ENCODE results near the gene TAF4.
"Not testable (repeated sequence)": the region's sequence is repeated elsewhere in the genome, so short reads cannot be mapped to it uniquely, and the experiment has no call there.

The TAF4 gene

DNA sequence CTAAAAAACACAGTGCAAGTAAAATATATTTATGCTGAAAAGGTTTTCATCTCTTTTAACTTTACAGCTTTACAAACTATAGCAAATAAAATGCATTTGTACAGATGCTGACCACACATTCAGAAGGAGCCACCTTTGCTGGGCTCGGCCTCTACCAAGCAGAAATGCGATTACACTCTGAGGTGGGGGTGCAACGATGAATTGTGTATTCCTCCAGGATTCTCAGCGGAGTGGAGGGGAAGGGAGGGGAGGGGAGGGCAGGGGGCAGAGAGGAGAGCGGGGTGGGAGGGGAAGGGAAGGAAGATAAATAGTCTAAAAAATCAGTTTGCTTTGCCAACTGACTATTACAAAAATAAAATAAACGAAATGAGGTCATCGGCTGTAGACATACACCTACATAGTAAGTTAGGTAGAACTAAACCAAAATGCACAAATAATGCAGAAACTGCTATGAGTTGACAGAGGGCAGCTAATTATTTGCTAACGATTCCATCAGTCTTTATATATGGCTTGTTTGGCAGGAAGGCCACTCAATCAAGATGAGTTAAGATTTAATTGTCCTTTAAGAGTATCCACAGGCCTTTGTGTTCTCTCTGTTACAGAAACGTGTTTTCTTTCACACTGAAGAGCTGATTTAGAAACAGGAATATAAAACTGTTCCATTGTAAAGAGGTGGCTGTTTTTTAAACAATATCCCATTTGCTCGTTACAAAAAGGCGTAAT lies 90.1 kb downstream of the TAF4 start:
- no peak for DNase-seq

DNA sequence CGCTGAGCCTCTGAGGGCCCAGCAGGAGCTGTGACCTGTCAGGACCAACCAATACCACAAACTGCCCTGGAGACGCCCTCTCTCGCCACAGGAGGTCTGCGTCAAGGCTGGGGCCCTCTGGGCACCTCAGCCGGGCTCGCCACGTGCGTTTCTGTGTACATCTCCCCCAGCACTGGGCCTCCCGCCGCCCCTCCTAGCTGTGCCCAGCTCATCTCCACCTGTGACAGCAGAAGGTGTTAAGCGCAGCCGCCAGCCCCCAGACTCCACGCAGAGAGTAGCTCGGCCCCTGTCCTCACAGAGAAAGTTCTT lies 91.4 kb downstream of the TAF4 start:
- no peak for DNase-seq

DNA sequence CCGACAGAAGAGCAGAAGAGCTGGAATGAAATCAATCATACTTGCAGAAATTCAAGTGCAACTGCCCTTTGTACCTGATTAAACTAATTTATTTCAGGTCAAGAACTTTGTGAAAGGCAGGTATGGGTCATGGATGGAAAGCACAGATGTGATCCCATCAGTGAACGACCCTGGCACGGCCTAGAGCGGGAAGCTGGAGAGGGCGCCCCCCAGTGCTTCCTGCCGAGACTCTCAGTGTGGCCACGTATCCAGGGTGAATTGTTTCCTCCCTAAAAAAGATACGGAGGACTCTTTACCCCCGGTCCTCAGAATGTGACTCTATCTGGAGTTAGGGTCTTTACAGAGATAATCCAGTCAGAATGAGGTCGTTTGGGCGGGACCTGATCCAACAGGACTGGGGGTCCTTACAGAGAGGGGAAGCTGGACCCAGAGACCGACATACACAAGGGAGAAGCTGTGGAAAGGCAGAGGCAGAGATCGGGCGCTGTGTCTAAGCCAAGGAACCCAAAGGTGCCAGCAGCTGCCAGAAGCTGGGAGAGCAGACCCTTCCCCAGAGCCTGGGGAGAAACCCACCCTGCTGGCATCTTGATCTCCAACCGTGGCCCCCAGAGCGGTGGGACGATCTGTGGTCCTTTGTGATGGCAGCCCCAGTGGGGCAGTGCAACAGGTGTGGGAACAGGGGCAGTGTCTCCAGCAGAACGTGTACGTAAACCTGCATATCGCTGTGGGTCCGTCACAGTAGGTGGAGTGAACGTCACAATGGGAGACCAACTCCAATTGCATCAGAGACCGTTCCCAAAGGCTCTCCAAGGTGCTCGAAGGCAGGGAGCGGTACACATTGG lies 91.9 kb downstream of the TAF4 start:
- no peak for DNase-seq

DNA sequence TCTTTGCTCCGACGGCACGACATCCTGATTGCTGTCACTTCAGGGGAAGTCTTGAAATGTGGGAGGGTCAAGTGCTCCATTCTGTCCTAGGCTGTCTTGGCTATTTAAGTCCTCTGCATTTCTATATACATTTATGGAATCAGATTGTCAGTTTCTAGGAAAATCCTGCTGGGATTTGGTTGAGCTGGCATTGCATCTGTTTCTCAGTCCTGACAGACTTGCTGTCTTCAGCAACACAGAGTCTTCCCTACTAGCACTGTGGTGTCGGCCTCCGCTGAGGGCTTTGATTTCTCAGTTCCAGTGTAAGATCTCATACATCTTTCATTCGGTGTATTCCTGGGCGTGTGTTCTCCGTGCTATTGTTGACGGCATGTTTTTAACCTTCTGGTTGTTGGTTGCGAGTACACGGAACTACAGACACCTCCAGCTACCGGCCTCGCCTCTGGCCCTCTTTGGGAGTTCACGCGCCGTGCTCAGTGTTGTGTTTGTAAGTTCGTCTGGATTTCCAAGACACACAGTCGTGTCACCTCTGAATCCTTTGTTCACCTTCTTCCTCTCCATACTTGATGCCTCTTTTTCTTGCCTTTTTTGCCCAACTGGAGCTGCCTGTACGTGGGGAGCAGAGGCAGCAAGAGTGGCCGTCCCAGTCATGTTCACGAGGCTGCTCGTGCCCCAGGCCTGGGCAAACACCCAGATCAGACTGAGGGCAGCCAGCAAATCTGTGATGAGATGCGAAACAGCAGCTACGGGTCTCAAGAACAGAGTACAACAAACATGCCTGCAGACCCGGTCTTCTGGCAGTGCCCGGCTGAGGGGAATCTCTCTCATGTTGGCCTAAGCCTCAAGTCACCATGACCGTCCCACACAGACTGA lies 92.8 kb downstream of the TAF4 start:
- DNase-seq, result no peak

DNA sequence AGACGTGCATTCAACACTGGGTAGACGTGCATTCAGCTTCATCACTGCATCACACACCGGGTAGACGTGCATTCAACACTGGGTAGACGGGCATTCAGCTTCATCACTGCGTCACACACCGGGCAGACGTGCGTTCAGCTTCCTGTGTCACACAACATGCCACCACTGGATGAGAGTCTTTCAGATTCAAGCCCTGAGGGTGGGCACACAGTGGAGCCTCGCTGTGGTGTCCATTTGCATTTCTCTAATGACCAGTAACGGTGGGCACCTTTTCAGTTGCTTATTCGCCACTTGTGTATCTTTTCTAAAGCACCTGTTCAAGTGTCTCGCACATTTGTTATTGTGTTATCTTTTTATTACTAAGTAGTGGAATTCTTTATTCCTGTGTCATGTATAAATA lies 94.1 kb downstream of the TAF4 start:
- not testable (repeated sequence) for DNase-seq

DNA sequence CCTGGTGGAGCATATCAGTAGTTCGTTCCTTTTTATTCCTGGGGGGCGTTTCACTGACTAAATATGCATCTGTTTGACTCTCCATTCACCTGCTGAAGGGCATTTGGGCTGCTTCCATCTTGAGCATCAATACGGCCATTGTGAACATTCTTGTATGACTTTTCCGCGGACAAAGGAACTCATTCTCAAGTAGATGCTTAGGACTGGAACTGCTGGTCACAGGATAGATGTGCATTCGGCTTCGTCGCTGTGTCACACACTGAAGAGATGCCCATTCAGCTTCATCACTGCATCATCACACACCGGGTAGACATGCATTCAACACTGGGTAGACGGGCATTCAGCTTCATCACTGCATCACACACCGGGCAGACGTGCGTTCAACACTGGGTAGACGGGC lies 95.3 kb downstream of the TAF4 start:
- DNase-seq, result no peak

DNA sequence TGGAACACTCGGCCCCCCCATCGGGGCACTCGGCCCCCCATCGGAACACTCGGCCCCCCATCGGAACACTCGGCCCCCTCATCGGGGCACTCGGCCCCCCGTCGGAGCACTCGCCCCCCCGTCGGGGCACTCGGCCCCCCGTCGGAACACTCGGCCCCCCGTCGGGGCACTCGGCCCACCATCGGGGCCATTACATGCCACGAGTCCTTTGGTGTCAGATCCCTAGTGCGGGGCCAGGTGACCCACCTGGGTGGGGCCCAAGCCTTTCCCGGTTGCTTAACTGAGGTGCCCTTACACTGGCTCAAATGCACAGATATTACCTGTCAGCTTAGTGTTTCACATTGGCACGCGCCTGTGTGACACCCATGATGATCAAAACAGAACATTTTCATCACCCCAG lies 95.9 kb downstream of the TAF4 start:
- no peak for DNase-seq

DNA sequence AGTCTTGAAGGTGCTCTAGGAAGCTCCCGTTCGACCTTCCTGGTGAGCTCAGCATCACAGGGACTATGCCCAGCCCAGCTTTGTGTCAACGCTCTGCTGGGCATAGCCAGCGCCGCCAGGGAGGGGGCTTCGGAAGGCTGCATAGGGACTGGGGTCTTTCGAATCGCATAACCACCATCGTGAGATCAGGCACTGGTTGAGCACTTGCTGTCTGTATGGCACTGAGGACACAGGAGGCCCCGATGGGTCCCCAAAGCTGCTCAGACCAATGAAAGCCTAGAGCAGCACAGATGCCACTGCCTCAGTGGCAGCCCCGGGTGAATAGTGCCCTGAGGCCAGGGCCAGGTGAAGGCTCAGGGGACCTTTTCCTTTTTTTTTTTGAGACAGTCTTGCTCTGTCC lies 96.7 kb downstream of the TAF4 start:
- no peak for DNase-seq

DNA sequence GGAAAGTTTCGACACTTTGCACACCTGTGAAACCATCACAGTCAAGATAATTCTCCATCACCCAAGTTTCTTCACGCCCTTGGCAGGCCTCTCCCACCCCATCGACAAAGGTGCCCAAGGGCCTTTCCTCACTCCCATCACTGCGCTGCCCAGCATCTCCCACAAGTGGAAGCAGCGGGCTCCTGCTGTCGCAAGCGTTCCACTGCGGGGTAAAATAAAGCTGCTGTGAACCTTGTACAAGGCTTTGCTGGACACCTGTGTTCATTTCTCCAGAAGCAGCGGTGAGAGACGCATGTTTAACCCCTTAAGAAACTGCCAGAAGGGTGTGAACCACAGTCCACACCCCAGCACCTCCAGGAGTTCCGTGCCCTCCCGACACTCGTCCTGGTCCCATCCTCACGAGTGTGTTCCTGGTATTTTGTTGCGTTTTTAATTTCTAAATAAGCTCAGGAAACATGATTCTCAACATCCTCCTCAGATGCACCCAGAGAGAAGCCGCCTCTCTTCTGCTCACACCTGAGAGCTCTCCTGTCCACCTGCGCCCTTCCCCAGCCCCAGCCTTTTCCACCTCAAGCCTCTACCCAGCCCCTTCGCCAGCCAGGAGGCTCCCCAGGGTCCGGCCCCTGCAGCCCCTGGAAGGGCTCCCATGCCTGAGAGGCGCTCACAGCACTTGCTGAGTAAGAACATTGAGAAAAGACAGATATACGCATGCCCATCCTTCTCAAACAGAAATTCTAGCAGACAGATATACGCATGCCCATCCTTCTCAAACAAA lies 97.5 kb downstream of the TAF4 start:
- no peak for DNase-seq

DNA sequence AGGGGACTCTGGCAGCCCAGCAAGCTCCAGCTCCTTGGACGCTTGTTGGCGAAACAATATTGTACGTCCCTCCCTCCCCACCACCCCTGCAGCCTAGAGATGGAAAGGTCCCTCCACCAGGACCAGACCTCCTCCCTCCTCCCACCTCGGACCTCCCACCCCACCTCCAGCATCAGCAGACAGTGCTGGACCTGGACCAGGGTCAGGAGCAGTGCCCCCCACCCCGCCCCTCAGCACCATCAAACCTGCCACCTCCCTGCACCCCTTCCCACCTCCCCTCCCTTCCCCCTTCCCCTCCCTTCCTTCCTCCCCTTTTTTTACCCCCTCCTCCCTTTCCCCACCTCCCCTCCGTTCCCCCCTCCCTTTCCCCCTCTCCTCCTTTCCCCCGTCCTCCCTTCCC lies 98.4 kb downstream of the TAF4 start:
- DNase-seq, result no peak

DNA sequence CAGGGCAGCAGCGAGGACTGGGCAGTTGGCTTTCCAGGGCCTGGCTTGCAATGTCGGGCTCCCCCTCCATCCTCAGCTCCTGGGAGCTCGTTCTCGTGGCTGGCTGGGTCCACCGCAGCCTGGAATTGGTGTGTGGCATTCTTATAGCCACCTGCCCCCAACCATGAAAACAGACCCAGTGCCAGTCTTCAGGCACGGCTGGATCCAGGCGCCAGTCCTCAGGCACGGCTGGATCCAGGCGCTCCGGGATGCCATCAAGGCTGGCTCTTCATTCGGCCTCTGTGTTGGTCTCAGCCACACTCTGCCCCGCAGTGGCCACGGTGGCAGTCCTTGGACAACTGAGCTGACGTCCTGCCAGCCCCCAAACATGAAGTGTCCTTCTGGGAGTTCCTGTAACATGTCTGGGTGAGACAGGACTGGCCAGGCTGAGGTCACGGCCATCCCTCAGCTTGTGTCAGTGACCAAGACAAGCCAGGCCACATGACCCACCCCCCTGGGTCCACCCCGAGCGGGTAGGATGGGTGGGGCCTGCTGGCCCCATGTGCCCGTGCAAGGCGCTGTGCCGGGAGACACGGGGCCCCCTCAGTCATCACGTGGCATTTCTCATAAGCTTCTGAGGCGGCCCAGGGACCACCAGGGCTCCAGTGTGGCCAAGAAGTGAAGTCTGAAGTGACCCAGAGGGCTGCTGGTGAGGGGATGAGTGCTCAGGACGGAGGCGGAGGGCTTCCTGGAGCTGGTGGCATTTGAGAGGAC lies 99.0 kb downstream of the TAF4 start:
- DNase-seq, result no peak

DNA sequence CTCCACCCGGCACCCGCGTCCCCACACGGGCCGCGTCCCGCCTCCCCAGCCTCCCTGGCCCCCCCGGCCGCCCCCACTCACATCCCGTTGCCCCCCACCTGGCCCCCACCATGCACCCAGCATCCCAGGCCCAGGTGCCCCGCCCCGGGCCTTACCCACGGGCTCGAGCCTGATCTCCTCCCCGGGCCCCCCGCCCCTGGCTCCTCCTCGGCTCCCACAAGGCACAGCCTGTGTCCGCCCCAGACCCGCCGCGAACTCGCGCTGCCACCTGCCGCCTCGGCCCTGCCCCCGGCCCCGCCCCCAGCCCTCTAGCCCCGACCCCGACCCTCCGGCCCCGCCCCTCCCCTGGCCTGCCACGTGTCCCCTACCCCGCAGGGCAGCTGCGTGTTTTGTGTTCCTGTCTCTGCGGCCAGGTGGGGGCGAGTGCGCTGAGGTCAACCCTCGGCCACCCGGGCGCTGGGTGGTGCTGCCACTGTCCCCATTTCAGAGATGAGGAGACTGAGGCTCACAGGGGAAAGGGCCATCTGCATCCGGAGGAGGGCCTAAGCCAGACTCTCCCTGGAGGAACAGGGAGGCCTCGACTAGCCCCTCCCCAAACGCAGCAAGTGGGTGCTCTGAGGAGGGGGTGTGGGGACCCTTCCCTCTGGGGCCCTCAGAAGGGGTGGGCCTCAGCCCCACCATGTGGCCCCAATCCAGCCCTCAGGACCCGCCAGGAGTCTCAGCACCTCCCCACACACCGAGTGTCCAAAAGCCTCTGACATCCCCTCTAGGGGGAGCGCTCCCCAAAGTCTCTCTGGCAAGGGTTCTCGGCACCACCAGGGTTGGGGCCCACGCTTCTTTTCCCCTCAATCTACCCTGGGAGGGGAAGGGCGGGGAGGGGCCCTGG lies 99.8 kb downstream of the TAF4 start:
- DNase-seq, result no peak

DNA sequence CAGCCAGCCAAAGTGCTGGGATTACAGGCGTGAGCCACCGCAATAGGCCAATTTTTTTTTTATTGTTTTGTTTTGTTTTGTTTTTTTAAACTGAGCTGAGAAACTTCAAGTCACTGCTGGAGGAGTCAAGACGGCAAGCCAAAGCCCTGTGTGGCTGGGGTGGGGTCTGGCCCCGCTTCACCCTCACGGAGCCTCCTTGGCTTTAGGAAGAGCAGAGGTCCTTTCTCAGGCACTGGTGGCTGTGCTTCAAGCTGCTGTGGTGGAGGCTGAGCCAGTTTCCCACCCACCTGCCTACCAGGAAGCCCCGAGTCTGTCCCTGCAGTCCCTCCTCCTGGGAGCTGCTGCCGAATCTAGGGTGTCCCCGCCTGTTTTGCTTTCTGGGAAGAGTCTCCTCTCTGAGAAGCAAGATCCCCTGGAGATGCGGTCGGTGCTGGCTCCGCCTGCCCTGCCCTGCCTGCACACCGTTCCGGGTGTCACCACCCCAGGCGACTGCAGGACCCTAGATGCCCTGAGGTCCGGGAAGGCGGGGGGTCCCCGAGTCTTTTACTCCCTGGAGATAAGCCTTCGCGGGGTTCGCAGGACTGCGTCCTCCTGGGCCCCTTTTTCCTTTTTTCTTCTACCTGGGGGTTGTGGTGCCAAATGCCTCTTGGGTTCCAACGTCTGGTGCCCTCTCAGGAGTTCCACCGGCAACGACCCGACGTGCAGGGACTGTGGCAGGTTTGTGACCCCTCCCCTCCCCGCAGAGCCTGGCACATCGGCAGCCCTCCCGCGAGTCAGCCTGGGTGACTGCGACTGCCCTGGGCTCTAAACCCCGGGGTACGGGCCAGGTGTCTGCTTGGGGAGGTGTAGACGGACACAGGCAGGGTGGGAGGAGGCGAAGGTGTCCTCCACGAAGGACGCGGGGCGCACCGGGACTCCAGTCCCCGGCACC lies 100.7 kb downstream of the TAF4 start:
- DNase-seq, result no peak

DNA sequence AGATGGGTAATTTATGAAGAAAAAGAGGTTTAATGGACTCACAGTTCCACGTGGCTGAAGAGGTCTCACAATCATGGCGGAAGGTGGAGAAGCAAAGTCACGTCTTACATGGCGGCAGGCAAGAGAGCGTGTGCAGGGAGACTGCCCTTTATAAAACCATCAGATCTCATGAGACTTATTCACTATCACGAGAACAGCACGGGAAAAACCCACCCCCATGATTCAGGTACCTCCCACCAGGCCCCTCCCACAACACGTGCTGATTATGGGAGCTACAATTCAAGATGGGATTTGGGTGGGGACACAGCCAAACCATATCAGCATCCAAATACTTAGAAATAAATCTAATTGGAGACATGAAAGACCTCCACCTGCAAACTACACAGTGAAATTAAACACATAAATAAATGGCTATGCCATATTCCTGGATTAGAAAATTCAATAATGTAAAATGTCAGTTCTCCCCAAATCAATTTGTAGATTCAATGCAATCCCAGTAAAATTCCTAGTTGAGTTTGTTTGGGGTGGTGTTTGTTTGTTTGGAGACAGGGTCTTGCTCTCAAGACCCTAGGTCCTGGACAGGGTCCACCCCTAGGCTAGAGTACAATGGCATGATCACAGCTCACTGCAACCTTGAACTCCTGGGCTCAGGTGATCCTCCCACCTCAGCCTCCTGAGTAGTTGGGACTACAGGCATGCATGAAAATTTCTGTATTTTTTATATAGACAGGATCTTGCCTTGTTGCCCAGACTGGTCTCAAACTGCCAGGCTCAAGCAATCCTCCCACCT lies 101.6 kb downstream of the TAF4 start:
- no peak for DNase-seq

DNA sequence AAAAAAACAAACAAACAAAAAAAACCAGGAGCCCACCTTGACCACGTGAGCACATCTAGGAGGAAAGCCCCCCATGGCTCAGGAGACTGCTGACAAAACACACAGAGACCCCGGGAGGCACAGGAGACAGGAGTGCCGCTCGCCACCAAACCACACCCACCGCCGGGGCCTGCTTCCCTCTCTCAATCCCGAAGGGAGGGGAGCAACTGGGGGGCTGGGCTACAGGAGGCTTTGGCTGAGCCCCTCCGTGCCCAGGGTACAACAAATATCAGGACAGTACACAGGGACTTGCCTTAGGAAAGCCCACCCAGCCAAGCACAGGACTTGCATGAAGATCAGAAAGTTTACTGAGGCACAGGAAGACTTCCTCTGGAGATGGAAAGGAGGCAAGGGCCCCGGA lies 102.5 kb downstream of the TAF4 start:
- no peak for DNase-seq

DNA sequence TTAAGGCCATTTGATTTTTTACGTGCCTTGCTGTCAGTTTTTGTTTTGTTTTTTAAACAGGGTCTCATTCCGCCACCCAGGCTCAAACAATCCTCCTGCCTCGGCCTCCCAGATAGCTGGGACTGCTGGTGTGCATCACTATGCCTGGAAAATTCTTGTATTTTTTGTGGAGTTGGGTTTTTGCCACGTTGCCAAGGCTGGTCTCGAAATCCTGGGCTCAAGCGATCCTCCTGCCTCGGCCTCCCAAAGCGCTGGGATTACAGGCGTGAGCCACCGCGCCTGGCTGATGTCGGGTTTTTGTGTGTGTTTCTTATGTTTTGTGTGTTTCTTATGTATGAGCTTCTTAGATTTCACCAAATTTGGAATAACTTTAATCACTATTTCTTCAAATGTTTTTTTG lies 104.8 kb downstream of the TAF4 start:
- no peak for DNase-seq

DNA sequence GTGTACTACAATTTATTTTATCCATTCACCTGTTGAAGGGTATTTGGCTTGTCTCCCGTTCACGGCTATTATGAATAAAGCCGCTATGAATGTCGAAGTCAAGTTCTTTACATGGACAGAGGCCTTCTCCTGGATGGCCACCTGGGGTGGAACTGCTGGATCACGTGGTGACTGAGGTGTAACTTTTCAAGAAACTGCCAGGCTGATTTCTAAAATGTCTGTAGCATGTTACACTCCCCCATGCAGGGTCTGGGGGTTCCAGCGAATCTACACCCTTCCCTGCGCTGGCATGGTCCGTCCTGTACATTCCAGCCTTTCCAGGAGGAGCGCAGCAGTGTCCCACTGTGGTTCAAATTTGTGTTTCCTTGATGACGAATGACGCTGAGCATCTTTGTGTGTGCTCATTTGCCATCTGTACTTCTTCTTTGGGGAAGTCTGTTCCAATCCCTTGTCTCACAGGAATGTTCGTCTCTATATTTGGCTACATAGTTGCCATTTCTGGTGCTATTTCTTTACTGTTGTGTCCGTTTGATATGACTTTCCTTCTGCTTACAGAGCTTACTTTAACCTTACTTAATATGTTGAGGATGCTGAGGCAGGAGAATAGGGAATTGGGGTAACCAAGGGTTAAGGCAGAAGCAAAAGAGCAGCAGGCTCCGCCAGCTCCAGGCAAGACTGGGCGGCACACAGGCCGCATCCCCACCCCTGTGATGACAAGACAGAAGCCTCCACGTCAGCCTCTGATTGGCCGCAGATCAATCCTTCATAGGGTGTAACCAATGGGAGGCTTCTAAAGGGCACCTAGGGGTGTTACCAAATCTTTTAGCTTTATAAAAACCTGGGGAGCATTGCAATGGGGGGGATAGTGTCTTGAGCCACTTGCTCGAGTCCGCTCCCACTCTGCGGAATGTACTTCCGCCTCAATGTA lies 106.6 kb downstream of the TAF4 start:
- no peak for DNase-seq
